Astrocyte of the spinal cord (primary cell): ENCODE data around the gene NXPH3.
A peak's percentile ranks its signal among the peaks of the same experiment; 100 is the strongest.

Source experiments
- DNase-seq: peaks from one replicate; pipeline ENCODE4 v3.0.0; 2011; ENCODE audit warnings: low read depth, low spot score
- H3K4me3 ChIP-seq: 2 replicates; pipeline ENCODE4 v1.5.1; 2011; ENCODE audit warnings: low read depth, mild to moderate bottlenecking, low read length, moderate library complexity
- in situ Hi-C: cut with HindIII; loops from 2 replicates; pipeline ENCODE4 v1.10.0; 2017; ENCODE audit warnings: low sequenced_read_pairs
- TF ChIP-seq, protein P1 (sequence below): IDR thresholded peaks from 2 replicates; pipeline ENCODE4 v1.5.1; 2012; ENCODE audit warnings: low read depth, mild to moderate bottlenecking, low read length, inconsistent platforms

NXPH3 gene

DNA sequence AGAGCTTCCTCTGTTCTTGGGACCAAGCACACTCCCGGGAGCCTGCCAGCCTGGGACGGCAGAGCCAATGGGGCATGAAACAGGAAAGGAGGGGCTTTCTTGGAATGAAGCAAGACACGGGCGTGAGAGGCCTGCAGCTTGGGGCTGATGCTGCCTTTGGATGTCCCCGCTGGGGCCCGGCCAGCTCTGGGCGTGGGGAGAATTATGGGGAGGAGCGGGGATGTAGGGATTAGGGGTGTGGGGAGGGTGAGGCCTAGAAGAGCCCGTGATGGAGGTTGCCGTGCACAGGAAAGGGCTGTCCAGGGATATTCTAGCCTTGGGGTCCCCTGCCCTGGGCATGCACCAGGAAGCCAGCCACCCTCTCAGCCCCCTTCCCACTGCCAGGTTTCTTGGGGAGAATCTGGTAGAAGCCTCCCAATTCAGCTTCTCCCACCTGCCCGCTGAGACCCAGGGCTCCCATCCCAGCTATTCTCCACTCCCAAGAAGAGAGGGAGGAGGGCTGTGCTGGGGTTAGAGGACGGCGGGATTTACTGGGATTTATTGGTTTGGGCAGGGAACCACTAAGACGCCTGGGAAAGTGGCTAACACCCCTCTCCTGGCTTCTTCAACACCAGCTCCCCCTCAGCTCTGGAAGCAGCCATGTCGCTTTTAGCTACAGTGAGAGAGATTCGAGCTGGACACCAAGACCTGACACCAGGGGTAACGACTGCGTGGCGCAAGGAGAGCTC lies 20.0 kb upstream of the NXPH3 start:
- no peak overlapping the region for H3K4me3 ChIP-seq
- no peak for DNase-seq
- in situ Hi-C loops: no loop called here
- TF ChIP-seq, protein P1, sequence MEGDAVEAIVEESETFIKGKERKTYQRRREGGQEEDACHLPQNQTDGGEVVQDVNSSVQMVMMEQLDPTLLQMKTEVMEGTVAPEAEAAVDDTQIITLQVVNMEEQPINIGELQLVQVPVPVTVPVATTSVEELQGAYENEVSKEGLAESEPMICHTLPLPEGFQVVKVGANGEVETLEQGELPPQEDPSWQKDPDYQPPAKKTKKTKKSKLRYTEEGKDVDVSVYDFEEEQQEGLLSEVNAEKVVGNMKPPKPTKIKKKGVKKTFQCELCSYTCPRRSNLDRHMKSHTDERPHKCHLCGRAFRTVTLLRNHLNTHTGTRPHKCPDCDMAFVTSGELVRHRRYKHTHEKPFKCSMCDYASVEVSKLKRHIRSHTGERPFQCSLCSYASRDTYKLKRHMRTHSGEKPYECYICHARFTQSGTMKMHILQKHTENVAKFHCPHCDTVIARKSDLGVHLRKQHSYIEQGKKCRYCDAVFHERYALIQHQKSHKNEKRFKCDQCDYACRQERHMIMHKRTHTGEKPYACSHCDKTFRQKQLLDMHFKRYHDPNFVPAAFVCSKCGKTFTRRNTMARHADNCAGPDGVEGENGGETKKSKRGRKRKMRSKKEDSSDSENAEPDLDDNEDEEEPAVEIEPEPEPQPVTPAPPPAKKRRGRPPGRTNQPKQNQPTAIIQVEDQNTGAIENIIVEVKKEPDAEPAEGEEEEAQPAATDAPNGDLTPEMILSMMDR: no peak

DNA sequence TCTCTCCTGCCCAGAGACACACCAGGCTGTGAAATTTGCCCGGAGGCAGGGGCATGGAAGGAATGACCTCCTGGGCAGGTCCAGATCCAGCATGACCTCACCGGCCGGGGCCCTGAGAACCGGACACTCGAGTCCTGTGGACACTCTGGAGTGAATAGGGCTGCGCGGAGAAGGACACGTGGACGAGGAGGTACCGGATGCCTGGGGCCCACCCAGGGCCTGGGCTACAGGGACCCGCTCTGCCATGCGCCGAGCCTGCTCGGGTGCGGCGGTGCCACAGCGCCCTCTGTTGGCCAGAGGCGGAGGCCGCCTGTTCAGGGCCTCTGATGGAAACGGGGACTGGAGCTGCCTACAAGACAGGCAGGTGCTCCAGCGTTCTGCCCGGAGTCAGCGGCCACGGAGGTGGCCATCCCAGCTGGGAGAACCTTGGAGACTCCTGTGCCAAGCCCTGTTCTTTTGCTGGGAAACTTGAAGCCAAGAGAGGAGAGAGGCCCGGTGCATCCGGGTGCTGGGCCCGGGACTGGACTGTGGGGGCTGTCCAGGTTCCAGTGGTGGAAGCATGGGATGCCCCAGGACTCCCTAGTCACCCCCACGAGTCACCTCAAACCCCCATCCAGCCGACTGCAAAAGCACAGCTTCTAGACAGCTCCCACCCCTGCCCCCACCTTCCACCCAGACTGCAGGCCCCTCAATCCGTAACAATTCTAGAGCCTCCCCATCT lies 19.3 kb upstream of the NXPH3 start:
- no peak overlapping the region for H3K4me3 ChIP-seq
- TF ChIP-seq, protein P1: peak; percentile 99
- in situ Hi-C loops: no loop called here
- peak; percentile 64 for DNase-seq

DNA sequence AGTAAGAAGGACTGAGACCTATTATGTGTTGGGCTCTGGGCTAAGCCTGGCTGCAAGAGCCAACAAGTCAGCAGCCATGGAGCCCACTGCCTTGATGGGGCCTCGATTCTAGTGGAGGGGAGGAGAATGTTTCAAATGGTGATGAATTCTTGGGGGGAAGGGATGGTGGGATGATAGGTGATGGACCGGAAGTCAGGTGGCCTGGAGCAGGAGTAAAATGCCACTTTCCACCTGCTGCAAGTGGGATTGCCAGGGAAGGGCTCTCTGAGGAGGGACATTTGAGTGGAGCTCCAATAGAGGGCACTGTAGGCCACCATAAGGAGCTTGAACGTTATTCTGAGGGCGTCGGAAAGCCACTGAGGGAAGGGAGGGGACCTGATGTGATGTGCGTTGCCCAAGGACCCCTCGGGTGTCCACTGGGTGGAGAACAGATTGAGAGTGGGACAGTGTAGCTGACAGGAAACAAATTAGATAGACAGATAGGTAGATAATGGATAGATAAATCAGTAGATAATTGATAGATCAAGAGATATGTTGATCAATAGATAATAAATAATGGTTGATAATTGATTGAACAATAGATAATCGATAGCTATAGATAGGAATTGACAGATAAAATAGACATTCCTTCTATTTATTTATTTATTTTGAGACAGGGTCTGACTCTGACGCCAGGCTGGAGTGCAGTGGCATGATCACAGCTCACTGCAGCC lies 18.2 kb upstream of the NXPH3 start:
- in situ Hi-C loops: no loop called here
- DNase-seq: peak; percentile 40
- TF ChIP-seq, protein P1: peak; percentile 78
- H3K4me3 ChIP-seq: no peak overlapping the region

DNA sequence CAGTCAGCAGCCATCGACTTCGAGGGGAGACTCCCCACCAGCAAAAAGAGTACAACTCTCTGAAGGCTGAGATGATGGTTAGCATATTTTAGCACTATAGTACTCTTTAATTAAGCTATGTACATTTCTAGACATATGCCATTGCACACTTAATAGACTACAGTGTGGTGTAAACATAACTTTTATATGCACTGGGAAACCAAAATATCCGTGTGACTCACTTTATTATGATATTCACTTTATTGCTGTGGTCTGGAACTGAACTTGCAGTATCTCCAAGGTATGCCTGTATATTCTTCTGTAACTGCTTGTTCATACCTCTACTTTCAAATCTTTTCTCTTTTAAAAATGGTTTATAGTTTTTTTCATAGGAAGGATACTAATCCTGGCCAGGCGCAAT lies 11.0 kb upstream of the NXPH3 start:
- TF ChIP-seq, protein P1: no peak
- no peak for DNase-seq
- no peak overlapping the region for H3K4me3 ChIP-seq
- in situ Hi-C loops: no loop called here

DNA sequence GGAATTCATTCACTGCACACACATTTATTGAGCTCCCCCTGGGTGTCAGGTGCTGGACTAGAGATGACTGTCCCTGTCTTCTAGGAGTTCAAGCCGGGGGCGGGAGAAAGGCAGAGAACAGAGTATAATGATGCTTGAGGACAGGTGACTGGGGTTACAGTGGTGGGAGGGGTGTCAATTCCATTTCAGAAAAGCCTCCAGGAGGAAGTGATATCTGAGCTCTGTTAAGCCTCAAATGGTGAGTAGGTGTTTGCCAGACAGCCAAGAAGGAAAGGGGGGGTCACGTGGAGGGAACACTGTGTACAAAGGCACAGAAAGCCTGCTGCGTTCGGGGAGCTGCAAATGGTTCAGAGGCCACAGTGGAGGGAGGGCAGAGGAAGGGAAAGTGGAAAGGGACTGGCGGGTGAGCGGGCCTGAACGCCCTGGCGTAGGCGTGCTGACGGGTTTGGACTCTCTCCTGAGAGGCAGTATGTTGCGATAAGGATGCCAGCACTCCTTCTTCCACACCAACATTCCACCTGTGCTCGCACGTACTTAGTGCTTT lies 9.7 kb upstream of the NXPH3 start:
- in situ Hi-C loops: no loop called here
- peak; percentile 40 for DNase-seq
- TF ChIP-seq, protein P1: no peak
- no peak overlapping the region for H3K4me3 ChIP-seq

DNA sequence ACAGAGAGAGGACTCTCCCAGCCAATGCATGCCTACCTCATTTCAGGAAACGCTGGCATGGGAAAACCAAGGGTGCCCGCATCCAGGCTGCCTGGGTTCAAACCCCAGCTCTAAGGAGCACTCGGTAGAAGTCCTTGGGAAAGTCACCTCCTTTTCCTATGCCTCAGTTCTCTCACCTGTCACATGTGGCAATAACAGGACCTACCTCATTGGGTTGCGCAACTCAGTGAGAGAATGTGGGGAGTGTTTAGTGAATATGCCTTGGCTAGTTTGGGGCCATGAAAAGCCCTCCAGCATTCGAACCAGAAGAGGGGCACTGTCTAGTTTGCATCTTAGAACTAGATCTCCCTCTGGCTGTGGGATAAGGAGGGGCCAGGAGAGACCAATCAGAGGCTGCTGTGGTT lies 9.0 kb upstream of the NXPH3 start:
- in situ Hi-C loops: no loop called here
- H3K4me3 ChIP-seq: no peak overlapping the region
- TF ChIP-seq, protein P1: no peak
- DNase-seq: no peak
